GM12873 (cell line): ENCODE measurements around the gene PRKAB1.

Source experiments
- TF ChIP-seq, protein P1 (sequence below): IDR thresholded peaks from 2 replicates; pipeline ENCODE4 v1.5.1; 2012; ENCODE audit warnings: low read depth, mild to moderate bottlenecking, moderate library complexity, low read length, control low read depth; ENCODE audit not compliant: insufficient read depth; ENCODE audit errors: missing control alignments

PRKAB1 gene

DNA sequence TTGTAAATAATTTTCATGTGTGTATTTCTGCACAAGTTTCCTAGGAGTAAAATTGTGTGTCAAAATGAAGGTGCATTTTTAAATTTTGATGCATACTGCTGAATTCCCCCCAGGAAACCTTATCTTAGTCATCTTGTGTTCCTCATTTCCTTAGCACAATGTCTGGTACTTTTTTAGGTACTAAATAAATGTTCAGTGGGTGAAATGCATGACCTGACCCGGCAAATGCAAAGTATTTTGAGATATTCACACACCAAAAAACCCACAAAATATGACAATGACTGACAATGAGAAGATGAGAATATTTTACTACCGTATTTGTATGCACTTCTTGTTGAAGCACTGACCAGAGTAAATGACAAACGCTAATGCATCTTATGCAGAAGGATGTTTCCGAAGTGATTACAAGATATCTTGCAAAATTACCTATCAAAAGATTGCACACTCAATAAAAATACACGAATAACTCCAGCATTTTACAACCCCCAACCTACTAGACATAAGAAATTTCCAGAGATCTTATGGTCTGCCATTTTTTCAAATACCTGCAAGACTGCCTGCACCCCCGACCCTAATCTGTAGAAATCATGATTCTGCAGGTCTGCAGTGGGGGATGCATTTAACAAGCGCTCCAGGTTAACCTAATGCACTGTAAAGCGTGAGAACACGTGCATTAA is 895 bp upstream of the PRKAB1 start:
- TF ChIP-seq, protein P1, sequence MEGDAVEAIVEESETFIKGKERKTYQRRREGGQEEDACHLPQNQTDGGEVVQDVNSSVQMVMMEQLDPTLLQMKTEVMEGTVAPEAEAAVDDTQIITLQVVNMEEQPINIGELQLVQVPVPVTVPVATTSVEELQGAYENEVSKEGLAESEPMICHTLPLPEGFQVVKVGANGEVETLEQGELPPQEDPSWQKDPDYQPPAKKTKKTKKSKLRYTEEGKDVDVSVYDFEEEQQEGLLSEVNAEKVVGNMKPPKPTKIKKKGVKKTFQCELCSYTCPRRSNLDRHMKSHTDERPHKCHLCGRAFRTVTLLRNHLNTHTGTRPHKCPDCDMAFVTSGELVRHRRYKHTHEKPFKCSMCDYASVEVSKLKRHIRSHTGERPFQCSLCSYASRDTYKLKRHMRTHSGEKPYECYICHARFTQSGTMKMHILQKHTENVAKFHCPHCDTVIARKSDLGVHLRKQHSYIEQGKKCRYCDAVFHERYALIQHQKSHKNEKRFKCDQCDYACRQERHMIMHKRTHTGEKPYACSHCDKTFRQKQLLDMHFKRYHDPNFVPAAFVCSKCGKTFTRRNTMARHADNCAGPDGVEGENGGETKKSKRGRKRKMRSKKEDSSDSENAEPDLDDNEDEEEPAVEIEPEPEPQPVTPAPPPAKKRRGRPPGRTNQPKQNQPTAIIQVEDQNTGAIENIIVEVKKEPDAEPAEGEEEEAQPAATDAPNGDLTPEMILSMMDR: no peak

DNA sequence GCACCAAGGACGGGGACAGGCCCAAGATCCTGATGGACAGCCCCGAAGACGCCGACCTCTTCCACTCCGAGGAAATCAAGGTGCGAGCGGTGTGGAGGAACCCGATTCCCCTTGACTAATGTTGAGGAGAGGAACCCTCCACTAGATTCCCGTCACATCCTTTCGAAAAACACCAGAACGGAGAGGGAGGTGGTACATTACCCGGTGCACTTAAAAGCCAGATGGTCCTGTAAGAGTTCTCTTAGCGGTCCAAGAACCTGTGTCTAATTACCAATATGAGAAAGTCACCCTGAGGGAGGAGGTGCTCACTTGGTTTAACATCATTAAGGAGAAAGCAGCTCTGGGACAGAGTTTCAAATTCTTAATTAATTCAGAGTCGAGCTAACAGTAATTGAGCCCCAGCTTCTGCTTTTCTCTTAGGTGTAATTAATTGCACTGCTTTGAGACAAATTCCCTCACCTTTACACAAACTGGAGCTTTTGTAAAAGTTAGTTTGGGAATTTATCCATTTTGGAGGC is 450 bp downstream of the PRKAB1 start:
- TF ChIP-seq, protein P1: no peak

DNA sequence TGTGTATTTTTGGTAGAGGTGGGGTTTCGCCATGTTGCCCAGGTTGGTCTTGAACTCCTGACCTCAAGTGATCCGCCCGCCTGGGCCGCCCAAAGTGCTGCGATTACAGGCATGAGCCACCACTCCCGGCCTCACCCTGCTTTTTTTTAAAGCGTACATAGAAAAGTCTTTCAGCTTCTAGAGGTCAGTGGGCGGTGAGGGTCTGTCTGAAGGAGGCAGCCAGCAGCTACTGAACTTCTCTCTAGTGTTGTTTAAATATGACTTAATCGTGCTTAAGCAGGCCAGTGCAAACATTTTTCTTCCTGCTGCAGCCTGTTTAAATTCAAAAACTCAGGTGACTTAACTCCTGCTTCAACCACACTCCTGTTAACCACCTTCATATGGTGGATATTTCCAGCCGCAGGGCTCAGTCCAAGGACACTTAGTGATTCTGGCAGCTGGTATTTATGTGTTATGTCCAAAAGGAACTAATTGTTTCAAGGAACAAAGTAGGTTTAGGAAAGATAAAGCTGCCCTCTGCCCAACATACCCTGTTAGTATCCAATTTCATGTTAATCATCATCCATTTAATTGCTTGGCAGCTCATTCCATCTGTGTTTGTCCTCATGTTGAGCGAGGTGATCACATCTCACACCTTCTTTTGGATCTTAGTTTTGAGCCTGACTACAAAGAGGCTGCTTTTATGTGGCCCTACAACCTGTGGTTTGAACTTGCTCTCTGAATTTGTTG is 2.0 kb downstream of the PRKAB1 start:
- TF ChIP-seq, protein P1: no peak

DNA sequence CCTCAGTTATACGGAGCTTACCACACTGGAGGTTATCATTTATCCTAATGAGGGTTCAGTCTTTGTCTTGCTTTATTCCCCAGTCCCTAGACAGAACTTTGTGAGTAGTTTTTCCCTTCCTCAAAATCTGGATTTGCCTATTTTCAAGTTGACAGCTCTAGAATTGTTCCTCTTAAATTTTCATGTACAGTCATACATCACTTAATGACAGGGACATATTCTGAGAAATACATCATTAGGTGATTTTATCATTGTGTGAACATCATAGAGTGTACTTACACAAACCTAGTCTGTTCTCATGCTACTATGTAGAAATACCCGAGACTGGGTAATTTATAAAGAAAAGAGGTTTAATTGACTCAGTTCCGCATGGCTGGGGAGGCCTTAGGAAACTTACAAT is 3.1 kb downstream of the PRKAB1 start:
- TF ChIP-seq, protein P1: no peak

DNA sequence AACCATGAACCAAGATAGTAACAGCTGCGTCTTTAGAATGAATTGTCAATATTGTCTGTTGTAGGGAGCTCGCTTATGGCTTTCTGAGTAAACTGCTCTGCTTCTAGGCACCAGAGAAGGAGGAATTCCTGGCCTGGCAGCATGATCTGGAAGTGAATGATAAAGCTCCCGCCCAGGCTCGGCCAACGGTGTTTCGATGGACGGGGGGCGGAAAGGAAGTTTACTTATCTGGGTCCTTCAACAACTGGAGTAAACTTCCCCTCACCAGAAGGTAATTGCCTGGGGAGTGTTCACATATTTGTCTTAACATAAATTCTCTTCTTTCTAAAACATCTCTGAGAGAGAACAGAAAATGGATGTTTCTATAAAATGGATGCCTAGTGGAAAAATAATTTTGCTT is 4.3 kb downstream of the PRKAB1 start:
- TF ChIP-seq, protein P1: no peak

DNA sequence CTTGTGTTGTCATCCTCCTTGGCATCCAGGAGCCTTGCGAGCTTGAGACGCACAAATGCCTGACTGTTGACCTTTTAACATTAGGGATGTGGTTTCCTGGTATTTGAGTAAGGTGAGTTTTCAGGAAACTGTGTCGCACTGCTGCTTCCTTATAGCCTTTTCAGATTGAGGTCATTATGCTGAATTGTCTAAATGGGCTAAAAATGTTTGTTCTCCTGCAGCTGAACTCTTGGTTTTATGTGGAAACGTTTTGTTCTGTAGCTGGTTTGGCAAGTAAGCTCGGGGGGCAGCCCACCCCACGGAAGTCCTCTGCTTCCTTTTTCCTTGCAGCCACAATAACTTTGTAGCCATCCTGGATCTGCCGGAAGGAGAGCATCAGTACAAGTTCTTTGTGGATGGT is 5.7 kb downstream of the PRKAB1 start:
- TF ChIP-seq, protein P1: no peak

DNA sequence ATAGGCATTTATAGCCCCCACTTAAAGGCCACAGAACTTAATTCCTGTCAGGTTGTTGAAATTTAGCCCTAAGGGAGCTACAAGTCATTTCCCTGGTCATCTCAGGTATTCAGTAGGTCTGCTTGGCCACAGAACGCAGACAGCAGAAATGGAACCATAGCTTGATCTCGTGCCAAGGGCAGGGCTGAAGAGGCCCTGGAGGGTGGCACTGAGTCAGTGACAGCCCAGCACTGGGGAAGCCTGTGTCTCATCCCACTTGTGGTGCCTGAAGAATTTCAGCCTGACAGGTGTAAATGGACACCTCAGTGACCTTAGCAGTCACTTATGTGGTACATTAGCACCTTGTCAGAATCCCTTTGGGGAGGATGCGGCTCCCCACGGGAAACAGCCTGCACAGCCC is 6.6 kb downstream of the PRKAB1 start:
- TF ChIP-seq, protein P1: no peak
